Neutrophil (primary cell): ENCODE measurements around the gene FGF19.

Source experiments
- H3K27ac ChIP-seq: fragments of 200-600 bp; sonication (generic); 2 replicates; pipeline ENCODE4 v1.5.1; 2016; ENCODE audit warnings: mild to moderate bottlenecking, moderate library complexity
- H3K27me3 ChIP-seq: fragments of 200-600 bp; sonication (generic); 2 replicates; pipeline ENCODE4 v1.6.0; 2016; ENCODE audit warnings: mild to moderate bottlenecking
- H3K36me3 ChIP-seq: fragments of 200-600 bp; sonication (generic); 2 replicates; pipeline ENCODE4 v1.5.1; 2017
- H3K4me1 ChIP-seq, 2 experiments: fragments of 200-600 bp in 1 of 2; sonication (generic) in 1 of 2; 1 replicate in 1 of 2; 2 replicates in 1 of 2; pipeline versions ENCODE4 v1.5.1 to v1.6.1; 2013 to 2016; ENCODE audit warnings: low read depth in 1 of 2, low read length in 1 of 2, mild to moderate bottlenecking in 1 of 2, moderate library complexity in 1 of 2; ENCODE audit not compliant: control insufficient read depth in 1 of 2, insufficient read depth in 1 of 2
- H3K4me3 ChIP-seq, 2 experiments: fragments of 200-600 bp in 1 of 2; sonication (generic) in 1 of 2; 1 replicate in 1 of 2; 2 replicates in 1 of 2; pipeline ENCODE4 v1.5.1; 2013 to 2016; ENCODE audit warnings: low read depth in 1 of 2, low read length in 1 of 2, mild to moderate bottlenecking in 1 of 2, moderate library complexity in 1 of 2
- H3K9me3 ChIP-seq: fragments of 200-600 bp; sonication (generic); 2 replicates; pipeline ENCODE4 v1.5.1; 2016
- CTCF ChIP-seq: fragments of 200-600 bp; sonication (generic); IDR thresholded peaks from 2 replicates; pipeline ENCODE4 v1.5.1; 2016; ENCODE audit warnings: antibody characterized with exemption

Gene FGF19

GRCh38 chr11:69680688-69681087 lies 23.1 kb downstream of the FGF19 start:
- TF ChIP-seq CTCF, result no peak
- peaks cover under 1 to 2% of the 10 kb centered on the region in 2 experiments for H3K4me1 ChIP-seq
- H3K27ac ChIP-seq, result no peak overlapping the region
- H3K9me3 ChIP-seq, result no peaks in the 10 kb centered on the region
- no peak overlapping the region for H3K4me3 ChIP-seq
- H3K36me3 ChIP-seq, result no peaks in the 10 kb centered on the region
- H3K27me3 ChIP-seq, result peaks cover 56% of the 10 kb centered on the region

- no peak overlapping the region for H3K27ac ChIP-seq
- H3K36me3 ChIP-seq, result peaks cover 5% of the 10 kb centered on the region
- no peaks in the 10 kb centered on the region for H3K9me3 ChIP-seq
- H3K27me3 ChIP-seq, result peaks cover 45% of the 10 kb centered on the region
- no peak overlapping the region for H3K4me3 ChIP-seq
- H3K4me1 ChIP-seq, result peaks cover 16% of the 10 kb centered on the region in 2 experiments
- TF ChIP-seq CTCF, result no peak
Measured at GRCh38 chr11:69677749-69678148, 26.1 kb downstream of the FGF19 start.

GRCh38 chr11:69674886-69675714 lies 28.7 kb downstream of the FGF19 start, which contains the start of gene LTO1:
LTO1 (minus strand) TSS chr11:69675353; CDS start chr11:69675239, 114 bp downstream.
- H3K4me3 ChIP-seq, result peak within 1 kb of the TSS; percentile 91 to 94
- H3K27ac ChIP-seq, result peak within 1 kb of the TSS; percentile 74
- TF ChIP-seq CTCF, result peak; percentile 28
- peaks cover 28% of the 10 kb centered on the region for H3K36me3 ChIP-seq
- H3K9me3 ChIP-seq, result no peaks in the 10 kb centered on the region
- peaks cover 16% of the 10 kb centered on the region in 2 experiments for H3K4me1 ChIP-seq
- peaks cover 36% of the 10 kb centered on the region for H3K27me3 ChIP-seq

- peak overlapping the region; percentile 91 to 94 for H3K4me3 ChIP-seq
- no peaks in the 10 kb centered on the region for H3K9me3 ChIP-seq
- H3K27ac ChIP-seq, result peak overlapping the region; percentile 74
- TF ChIP-seq CTCF, result no peak
- peaks cover 16% of the 10 kb centered on the region in 2 experiments for H3K4me1 ChIP-seq
- H3K36me3 ChIP-seq, result peaks cover 34% of the 10 kb centered on the region
- H3K27me3 ChIP-seq, result peaks cover 32% of the 10 kb centered on the region
Measured at GRCh38 chr11:69674267-69674885, 29.4 kb downstream of the FGF19 start.

- no peak for TF ChIP-seq CTCF
- Histone ChIP-seq H3K27me3 (peaks cover 8% of the 10 kb centered on the region), H3K4me1 (peaks cover 16% of the 10 kb centered on the region in 2 experiments), H3K36me3 (peaks cover 57% of the 10 kb centered on the region), H3K27ac (no peak overlapping the region), H3K4me3 (no peak overlapping the region), H3K9me3 (no peaks in the 10 kb centered on the region)
Measured at GRCh38 chr11:69671734-69672465, 31.9 kb downstream of the FGF19 start.
